ENCODE data around the gene POLDIP3. TPM values are rescaled to one million over a fixed set of nuclear protein-coding genes. Genes with fewer than 3 reads are reported as not detected.

Gene POLDIP3
- total and polyA plus RNA-seq, 2 donors (not counting 3 experiments of a cell fraction or from before 2014, with no cell fraction given), result 29.3 to 60.4 TPM

GRCh38 chr22:42656578-42656977 lies 41.9 kb upstream of the POLDIP3 start:
- H3K79me2 ChIP-seq (ENCODE audit: control insufficient read depth, insufficient read depth, low read length), result no peaks in the 10 kb centered on the region
- no peaks in the 10 kb centered on the region for H4K20me1 ChIP-seq (replicated peaks; ENCODE audit: control insufficient read depth, extremely low read depth, insufficient read depth, low read length)
- ChIA-PET CTCF (no interaction called here), POLR2A (no interaction called here)
- H3K4me2 ChIP-seq (ENCODE audit: insufficient read depth, low read length), result no peak overlapping the region
- H3K27ac ChIP-seq (ENCODE audit: insufficient read depth, low read depth, low read length), result no peak overlapping the region
- no peak for DNase-seq (ENCODE audit: low read depth, low spot score)
- dilution Hi-C loops (cut with MboI; ENCODE audit: extremely low pct_ligation_motif_present, low sequenced_read_pairs), result no loop called here
- H3K9me3 ChIP-seq (replicated peaks; ENCODE audit: control insufficient read depth, insufficient read depth, low read length), result no peaks in the 10 kb centered on the region
- no peak overlapping the region for H2AFZ ChIP-seq (ENCODE audit: low read depth, low read length)
- no peak for TF ChIP-seq CTCF (IDR thresholded peaks at IDR 0.05; ENCODE audit: extremely low read depth in 1 of 2, insufficient read depth in 1 of 2, low read depth in 1 of 2, low read length in 2 of 2)
- no peak for TF ChIP-seq MAX (IDR thresholded peaks at IDR 0.05; ENCODE audit: insufficient read depth, insufficient read length)
- no peak for TF ChIP-seq POLR2AphosphoS5 (IDR thresholded peaks at IDR 0.05; ENCODE audit: insufficient read depth, low read depth, low read length)
- no peak for TF ChIP-seq GATA2 (IDR thresholded peaks at IDR 0.05; ENCODE audit: insufficient read depth, insufficient read length, low read depth, low read length)
- no peak for TF ChIP-seq POLR2A (IDR thresholded peaks at IDR 0.05; ENCODE audit: low read depth, low read length)
- TF ChIP-seq JUN (IDR thresholded peaks at IDR 0.05; ENCODE audit: borderline replicate concordance, insufficient read depth, insufficient read length, low read depth), result no peak
- TF ChIP-seq MYC (IDR thresholded peaks at IDR 0.05; ENCODE audit: low read depth, low read length), result no peak
- H3K4me3 ChIP-seq (replicated peaks in 1 of 3; ENCODE audit: insufficient read depth in 1 of 3, low read depth in 1 of 3, low read length in 3 of 3), result no peak overlapping the region
- no peaks in the 10 kb centered on the region for H3K27me3 ChIP-seq (ENCODE audit: control insufficient read depth in 2 of 2, insufficient read depth in 2 of 2, low read length in 2 of 2)
- intact Hi-C loops (cut with micrococcal nuclease), result no loop called here
- FAIRE-seq, result no peak
- no peaks in the 10 kb centered on the region for H3K36me3 ChIP-seq (ENCODE audit: control insufficient read depth in 2 of 2, extremely low read depth in 1 of 2, insufficient read depth in 2 of 2, low read length in 2 of 2)
- BruUV-seq (replicated peaks), result no TSS peak
- no peaks in the 10 kb centered on the region for H3K4me1 ChIP-seq (ENCODE audit: control insufficient read depth, extremely low read depth, insufficient read depth, low read length)
- no peak overlapping the region for H3K9ac ChIP-seq (replicated peaks; ENCODE audit: extremely low read depth, insufficient read depth, low read length)
- no peaks in the 10 kb centered on the region for H3K9me1 ChIP-seq (replicated peaks; ENCODE audit: control insufficient read depth, extremely low read depth, insufficient read depth, low read length)
